B cell (primary cell): Measurements from ENCODE around the gene TMEM213.

Experiments used
- EZH2 ChIP-seq: IDR thresholded peaks from 2 replicates; pipeline ENCODE4 v1.6.1; 2012; ENCODE audit warnings: borderline replicate concordance, low read depth, mild to moderate bottlenecking, moderate library complexity, low read length; ENCODE audit not compliant: insufficient read depth, poor library complexity, severe bottlenecking
- TF ChIP-seq, protein P1 (sequence below): fragments of 200-600 bp; IDR thresholded peaks from one replicate; pipeline ENCODE4 v1.8.0; 2022; ENCODE audit warnings: antibody characterized with exemption, mild to moderate bottlenecking

GRCh38 chr7:138876326-138876725 lies 78.5 kb downstream of the TMEM213 start:
- TF ChIP-seq, protein P1, sequence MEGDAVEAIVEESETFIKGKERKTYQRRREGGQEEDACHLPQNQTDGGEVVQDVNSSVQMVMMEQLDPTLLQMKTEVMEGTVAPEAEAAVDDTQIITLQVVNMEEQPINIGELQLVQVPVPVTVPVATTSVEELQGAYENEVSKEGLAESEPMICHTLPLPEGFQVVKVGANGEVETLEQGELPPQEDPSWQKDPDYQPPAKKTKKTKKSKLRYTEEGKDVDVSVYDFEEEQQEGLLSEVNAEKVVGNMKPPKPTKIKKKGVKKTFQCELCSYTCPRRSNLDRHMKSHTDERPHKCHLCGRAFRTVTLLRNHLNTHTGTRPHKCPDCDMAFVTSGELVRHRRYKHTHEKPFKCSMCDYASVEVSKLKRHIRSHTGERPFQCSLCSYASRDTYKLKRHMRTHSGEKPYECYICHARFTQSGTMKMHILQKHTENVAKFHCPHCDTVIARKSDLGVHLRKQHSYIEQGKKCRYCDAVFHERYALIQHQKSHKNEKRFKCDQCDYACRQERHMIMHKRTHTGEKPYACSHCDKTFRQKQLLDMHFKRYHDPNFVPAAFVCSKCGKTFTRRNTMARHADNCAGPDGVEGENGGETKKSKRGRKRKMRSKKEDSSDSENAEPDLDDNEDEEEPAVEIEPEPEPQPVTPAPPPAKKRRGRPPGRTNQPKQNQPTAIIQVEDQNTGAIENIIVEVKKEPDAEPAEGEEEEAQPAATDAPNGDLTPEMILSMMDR: no peak
- no peak for TF ChIP-seq EZH2
